DMS153 (cell line): ENCODE results near the gene ABTB2.
A peak's percentile ranks its signal among the peaks of the same experiment; 100 is the strongest.

ENCODE experiments used
- DNase-seq: peaks from one replicate; lab custom pipeline; 2025; lab: John Stamatoyannopoulos, UW

Gene ABTB2

DNA sequence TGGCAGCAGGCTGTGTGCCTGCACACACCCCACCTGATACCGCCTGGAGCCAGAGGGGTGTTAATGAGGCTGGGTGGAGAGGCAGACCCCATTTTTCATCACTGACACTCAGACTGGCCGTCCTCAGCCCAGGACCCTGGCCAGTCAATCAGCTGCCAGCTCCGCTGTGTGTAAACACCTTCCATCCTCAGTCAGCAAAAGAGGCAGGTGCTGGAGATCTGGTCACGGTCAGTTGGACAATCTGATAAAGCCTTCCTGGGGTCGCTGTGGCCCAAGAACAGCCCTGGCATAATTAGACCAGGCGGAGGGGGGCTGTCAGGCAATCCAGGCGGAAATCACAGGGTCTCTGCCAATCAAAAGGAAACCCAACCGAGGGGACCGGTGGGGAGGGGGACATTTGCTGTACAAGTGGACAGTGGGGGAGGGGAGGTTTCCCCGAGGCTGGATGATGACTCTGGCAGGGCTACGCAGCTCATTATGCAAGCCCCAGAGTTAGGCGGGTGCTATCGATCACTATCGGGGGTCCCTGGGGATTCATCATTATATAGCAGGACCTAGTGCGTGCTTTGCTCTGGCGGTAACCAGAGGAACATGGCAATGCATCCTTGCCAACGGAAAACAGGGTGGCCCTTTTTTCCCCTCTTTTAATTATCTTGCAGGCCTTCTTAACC lies 72.9 kb downstream of the ABTB2 start:
- no peak for DNase-seq

DNA sequence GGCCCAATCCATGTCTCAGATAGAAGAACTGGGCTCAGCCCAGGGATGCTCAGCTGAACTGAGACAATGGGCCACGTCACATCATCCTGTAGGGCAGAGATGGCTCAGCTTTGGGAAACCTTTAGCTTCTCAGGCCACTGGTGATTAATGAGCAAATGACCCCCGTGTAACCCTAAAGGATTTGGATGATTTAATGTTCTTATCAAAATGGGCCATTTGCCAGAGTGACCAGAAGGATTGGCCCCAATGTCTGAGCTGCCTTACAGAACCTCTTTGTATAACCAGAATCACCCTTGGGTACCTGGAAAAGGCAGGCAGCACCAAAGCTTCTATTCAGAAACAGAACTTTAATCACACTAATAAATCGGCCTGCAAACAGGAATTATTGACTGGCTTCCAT lies 73.7 kb downstream of the ABTB2 start:
- DNase-seq, result no peak

DNA sequence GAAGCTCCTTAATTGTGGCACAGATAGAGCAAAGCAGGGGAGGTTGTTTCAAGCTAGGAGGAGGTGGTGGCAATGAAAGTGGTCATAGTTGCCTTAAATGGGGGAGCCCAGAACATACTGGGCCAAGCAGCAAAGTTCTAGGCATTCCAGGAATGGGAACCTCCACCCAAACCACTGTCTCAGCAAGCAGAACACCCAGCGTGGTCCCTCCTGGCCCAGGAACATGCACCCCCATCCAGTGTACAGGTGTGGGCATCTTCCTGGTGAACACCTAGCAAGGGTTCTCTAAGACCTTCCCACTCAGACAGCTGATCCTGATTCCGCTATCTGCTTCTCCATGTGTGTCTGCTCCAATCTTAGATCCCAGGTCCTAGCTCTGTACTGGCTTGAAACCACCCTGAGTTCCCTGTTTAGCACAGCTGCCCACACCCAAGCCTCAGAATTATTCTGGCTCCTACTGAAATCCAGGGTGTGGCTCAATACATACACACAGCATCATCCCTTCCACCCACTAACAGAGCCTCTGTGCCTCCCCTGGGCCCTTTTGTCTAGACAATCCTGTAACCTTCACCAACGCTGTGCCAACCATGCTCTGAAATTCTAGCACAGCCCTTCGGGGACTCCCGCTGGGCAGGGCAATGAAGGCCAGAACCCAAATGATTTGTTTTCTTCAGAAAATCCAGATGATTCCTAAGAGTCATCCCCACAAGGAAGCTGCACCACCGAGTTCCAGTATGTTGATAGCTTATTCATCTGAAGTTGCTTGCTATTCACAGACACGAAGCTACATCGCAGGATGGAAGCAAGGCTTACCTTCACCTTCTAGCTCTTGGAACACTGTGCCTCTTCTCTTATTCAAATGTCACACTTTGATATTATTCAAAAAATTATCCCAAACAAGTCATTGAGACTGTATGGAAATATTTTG lies 76.6 kb downstream of the ABTB2 start:
- no peak for DNase-seq

DNA sequence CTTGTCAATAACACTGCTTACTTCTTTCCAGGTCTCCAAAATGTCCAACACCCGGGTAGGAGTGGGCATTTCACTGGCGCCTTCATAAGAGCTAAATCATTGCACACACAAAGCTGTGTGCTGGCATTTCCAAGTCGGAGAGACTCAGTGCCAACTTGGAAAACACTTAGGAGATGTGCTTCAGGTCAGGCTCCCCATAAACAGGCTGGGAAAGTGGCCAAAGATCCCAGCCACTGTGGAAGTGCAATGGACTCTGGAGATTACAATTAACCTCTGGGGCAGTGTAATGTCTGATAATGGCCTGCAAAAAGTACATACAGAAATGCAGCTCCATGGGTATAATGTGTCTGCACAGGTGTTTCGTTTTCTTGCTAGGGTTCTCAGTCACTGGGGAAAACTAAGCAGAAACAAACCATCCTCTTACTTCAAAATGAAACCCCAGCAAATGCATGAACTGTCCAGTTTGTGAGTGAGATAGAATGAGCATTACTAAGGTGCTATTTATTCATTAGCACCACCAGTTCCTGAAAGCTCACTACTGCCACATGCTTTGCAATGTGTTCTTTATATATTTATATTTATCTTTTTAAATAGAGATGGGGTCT lies 79.0 kb downstream of the ABTB2 start:
- no peak for DNase-seq

DNA sequence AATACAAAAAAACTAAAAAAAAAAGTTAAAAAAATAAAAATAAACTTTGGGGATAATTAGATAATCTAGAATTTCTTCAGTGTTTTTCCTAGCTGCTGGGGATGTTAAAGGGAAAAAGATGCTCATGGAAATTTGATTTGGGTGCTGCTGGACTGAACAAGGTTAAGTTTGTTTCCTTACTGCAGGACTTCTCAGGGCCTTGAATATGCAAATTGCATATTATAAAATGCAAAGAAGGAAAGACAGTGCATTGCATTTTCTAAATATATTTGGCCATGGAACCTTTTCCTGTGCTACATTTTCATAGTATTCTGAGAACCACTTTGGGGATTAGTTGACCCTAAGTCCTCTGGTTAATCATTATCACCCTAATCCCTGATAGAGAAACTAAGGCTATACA lies 79.6 kb downstream of the ABTB2 start:
- no peak for DNase-seq

DNA sequence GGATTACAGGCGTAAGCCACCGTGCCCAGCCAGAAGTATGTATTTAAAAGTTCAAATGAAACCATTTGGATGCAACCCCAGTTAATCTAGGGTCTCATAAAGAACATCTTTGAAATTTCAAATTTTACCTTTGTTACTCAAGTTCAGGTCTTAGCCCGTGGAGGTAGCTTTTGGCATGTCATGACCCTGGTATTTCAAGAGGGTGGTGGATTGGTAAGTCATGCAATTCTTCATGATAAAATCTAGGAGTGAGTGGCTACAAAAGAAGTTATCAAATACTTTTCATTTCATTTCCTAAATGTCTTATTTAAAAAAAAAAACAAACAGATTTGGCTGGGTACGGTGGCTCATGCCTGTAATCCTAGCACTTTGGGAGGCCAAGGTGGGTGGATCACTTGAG lies 80.6 kb downstream of the ABTB2 start:
- no peak for DNase-seq

DNA sequence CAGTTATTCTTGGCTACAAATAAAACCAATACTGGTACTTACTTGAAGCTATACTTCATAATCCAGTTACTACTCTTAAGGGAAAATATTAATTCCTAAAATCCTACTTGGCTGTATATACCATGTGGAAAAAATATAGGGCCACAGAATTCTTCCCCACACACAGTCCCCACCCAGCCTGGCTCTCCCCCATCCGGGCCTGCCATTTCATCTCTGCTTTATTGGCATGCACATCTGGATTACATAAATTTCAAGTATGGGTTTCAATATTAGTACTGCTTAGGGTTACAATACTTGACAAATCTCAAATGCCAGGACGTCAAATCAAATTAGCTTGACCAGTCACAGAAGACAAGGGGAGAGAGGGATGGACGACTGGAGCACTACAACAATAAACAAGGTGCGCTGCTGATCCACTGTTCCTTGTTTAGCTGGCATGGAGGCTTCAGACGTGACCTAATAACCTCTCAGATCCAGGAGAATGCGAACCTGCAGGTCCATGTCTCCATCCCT lies 81.4 kb downstream of the ABTB2 start:
- DNase-seq, result no peak

DNA sequence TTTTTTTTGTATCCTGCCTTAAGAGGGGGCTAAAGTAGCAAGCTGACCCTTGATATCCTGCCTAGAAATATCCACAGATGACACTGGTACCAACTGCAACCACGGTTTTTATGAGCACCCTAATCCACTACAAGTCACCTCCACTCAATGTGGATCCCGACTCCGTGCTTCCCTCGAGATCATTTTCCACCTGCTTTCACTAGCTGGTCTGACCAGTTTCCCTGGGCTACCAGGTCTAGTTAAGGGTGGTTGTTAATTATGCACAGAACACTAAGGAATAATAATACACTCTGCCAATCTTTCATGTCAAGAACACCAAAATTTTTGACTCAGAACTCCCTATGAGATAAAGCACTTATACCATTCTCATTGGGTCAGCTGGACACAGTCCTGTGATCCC lies 82.3 kb downstream of the ABTB2 start:
- DNase-seq, result no peak

DNA sequence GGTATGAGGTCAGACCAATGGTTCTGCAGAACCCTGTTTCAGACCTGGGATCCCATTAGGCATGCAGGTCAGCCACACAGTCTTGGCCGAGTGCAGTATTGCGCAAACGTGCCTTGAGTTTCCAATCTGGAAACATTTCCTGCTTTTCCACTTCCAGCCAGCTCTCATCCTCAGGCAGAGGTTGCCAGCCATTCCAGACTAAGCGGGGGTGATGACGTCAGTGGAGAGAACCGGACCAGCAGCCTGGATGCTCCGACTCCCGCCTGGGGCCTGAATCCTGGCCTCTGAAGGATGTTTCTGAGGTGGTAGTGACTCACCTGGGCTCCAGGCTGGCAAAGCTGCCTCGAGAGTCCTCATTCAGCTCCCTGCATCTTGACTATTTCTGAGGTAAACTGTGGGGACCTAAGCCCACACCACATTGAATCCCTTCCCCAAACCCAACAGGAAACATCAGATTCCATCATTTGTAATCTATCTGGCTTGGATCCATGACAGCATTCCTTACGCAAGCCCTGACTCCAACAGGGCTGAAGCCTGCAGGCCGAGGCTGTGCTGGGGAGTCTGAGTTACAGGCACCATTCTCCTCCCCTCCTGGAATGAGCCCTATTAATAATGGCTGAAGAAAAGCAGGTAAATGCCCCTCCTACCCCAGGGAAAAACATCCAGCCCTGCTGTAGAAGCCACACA lies 83.0 kb downstream of the ABTB2 start:
- peak; percentile 54 for DNase-seq

DNA sequence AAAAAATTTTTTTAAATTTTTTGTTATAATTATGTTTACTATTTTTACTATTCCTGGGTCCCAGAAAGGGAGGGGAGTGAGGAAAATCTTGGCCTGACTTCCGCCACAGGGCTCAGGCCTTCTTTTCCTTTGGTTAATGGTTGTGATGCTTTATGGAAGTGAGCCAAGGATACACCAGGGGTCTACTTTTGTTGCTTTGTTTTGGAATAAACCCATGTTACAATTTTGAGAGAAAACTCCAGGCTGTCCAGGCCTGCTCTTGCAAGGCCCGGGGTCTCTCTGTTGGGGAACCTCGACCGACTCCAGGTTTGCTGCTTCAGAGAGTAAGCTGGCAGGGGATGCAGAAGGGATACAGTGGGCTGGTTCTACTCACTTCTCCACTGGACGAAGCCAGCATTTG lies 84.7 kb downstream of the ABTB2 start:
- DNase-seq, result no peak

DNA sequence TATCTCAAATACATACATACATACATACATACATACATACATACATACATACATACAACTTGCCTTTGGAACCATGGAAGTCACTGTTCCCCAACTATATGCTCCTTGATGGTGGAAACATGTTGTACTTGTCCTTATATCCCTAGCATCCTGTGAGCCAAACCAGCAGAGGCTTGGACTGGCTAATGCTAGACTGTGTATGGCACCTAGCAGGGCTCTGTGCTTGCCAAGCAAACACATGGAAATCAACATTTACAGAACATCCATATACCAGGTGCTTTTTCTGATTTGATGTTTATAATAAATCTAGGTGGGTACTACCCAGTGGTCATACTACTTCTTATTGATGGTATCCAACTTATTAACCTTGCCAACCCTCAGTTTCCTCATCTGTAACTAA lies 86.1 kb downstream of the ABTB2 start:
- DNase-seq, result no peak

DNA sequence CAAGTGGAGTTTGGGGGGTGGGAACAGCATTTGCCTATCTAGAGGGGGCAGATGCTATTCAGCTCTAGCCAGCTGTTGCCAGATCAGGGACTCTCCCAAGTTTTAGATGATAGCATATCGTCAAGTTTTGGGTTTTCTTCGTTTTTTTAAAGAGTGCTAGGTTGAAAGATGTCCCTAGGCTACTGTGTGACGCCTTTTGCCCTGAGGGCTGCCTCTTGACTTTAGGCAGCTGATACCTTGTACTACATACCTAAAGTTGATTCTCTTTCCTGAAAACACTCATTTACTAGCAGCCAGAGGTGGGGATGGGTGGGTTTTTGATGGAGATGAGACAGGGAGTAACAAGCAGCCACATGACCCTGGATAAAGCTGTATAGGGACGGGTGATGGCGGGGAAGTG lies 87.1 kb downstream of the ABTB2 start:
- DNase-seq, result no peak

DNA sequence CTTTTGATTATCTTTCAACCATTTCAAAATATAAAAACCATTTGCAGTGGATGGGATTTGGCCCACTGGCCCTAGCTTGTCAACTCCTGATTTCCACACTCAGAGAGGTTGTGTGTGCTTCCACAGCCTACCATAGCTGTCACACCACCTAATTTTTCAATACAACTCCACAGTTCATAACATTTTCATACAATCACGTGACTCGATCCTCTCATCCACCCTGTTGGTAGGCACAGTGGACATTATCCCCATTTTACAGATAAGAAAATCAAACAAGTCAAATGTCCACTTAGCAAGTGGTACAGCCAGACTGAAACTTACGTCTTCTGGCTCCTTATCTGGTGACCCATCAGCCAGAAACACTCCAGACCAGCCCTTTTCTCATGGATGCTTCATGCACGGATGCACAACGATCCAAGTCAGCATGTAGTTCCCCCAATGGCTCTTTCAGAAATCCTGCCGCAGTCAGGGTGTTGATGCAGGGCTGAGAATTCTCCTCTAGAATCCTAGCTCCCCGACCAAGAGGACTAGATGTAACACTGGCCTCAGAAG lies 88.0 kb downstream of the ABTB2 start:
- no peak for DNase-seq

DNA sequence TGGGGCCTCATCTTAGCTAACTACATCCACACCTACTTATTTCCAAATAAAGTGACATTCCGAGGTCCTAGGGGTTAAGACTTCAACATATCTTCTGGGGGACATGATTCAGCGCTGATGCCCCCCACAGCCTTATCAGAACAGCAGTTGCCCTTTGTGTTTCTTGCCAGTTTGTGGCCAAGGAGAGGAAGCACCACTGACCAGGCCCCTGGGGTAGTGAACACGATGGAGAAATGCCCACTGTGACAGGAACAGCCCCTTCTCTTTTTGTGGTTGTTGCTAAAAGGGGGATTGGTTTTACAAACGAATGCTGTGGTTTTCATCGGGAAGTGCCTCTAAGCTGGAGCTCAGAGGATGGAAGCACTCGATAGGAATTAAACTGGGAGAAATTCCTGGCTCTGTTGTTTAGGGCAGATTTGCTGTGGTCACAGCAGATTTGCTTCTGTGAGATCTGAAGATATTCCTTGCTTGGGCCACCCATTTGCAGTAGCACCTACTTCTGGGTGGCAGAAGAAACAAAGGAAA lies 88.8 kb downstream of the ABTB2 start:
- DNase-seq, result no peak

DNA sequence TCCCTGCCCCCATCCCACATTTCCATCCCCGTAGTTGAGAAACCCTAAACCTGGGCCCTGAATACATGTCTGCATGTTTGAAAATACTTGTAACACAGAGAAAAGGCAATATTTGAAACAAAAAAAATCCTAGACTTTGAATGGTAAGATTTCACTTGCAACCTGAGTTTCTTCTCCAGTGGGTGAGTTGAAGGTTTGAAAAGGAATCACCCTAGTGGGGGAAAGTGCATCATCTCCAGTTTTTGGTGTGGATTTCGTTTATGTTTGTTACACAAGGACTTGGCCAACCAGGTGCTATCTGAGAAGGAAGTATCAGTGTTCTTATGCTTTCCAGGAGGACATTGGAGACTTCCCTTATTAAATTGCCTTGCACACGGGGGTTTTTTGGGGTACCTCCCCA lies 90.4 kb downstream of the ABTB2 start:
- no peak for DNase-seq

DNA sequence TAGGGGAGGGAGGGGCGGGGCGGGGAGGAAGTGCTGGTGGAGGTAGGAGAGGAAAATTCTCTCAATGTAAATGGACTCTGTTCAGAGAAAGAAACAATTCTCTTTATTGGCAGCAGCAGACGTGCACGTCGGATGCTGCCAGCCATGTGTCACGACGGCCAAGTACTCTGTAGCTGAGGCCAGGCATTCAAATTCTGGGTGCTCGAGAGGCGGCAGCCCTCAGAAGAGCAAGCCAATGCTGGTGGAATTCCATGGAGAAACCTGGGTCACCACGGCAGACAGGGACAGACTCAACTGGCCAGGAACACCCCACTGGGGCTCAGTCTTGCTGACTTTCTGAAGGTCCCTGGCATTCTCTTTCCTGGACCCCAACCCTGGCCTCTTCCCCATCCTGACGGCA lies 90.8 kb downstream of the ABTB2 start:
- DNase-seq, result no peak

DNA sequence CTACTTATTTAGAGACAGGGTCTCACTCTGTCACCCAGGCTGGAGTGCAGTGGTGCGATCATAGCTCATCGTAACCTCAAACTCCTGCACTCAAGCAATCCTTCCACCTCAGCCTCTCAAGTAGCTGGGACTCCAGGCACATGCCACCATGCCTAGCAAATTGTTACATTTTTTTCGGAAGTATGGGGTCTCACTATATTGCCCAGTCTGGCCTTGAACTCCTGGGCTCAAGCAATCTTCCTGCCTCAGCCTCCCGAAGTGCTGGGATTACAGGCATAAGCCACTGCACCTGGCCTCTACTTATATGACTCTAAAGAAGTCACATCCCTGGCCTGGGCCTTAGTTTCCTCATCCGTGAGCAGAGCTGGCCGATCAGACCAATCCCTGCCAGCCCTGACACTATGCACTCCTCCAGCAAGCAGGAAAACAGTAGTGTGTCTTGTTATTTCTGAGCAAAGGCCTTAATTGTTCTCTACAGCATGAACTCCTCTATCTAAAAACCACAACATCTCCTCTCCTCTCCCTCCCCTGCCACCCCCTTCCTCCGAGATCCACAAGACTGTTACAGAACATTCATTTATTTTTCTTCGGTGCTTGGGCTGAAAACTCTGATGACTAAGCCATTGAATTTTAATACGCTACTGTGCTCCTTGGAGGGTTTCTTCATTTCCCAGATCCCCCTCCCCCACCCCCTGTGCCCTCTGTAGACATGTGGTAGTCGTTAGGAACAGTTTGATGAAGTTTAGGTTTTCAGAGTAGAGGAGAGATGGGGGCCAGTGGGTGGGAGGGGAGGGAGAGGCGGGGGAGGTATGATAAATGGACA lies 91.5 kb downstream of the ABTB2 start:
- DNase-seq, result no peak

DNA sequence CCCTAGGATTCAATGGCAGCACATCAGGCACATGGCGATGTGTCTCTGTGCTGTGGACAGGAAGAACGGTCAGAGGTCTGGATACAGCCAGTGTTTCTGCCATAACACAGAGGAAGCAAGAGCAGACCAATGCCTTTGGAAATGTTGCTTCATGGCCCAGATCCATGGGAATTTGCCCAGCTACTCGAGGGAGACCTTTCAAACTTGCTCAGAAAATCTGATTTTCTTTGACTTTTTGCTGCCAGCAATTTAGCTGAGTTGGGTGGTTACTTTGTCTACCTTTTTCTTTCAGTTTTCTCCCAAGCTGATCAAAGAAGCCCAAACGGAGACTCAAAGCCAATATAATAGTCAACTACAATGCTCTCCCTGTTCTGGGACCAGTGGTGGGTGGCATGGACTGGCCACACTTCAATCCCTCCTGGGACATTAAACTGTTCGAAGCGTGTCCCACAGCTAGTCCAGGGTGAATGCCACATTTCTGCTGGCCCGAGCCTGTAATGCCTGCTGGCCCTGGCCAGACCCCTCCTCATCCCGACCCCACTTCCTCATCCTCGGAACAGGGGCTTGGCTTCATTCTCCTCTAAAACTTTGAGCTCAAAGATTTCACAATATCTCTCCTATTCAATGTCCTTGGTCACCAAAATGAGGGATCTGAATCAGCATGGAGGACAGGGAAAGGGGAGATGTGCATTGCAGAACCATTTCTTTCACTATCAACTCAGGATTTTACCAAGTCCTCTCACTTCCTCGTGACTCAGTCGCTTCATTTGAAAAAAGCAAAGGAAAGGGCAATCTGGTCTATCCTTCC lies 93.3 kb downstream of the ABTB2 start:
- DNase-seq, result no peak

DNA sequence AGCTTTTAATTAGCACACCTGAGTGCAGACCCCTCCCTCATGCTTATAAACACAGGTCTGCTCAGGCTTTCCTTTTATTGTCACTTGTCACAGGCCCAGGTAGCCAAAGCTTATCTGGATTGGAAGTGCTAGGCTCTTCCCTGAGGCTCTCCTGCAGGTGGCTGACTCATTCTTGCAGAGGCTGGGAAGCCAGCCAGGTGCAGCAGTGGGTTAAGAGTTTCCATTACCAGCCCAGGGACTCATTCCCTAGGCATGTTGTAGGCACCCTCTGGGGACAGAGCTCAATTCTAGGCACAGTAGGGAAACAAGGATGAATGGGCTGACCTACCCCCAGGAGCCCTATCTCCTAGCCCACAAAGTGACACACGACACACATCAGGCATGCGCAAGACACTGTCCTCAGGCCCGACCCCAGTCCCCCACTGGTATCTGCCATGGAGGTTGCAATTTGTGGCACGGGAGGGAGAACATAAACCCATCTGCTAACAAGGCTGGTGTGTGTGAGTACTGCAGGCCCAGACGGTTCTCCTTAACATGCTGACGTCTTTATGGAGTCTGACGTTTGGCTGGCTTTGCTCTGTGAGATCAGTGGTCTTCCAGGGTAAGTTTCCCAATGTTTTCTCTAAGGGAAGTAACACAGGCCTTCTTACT lies 94.2 kb downstream of the ABTB2 start:
- DNase-seq, result peak; percentile 90
